Liver (tissue), 9 donors: ENCODE data around the gene SIDT2. TPM values are rescaled to one million over a fixed set of nuclear protein-coding genes. Genes with fewer than 3 reads are reported as not detected.

ENCODE experiments used
- DNase-seq: peaks from one replicate; pipeline ENCODE4 v3.0.0-alpha.2; 2017; ENCODE audit warnings: low spot score
- H3K27ac ChIP-seq, 2 donors: one replicate each; pipeline ENCODE4 v1.7.0; 2013; ENCODE audit warnings: inconsistent platforms in 2 of 2, low read length in 2 of 2, control low read depth in 1 of 2, low read depth in 1 of 2, mild to moderate bottlenecking in 1 of 2
- H3K27me3 ChIP-seq, 4 donors: one replicate each; pipeline versions ENCODE4 v1.6.1 to v1.7.0; 2013; ENCODE audit warnings: low read length in 3 of 4, inconsistent platforms in 1 of 4, mild to moderate bottlenecking in 1 of 4, moderate library complexity in 1 of 4; ENCODE audit not compliant: control insufficient read depth in 4 of 4, insufficient read depth in 4 of 4
- H3K36me3 ChIP-seq, 4 donors: one replicate each; pipeline versions ENCODE4 v1.6.1 to v1.7.0; 2013; ENCODE audit warnings: low read length in 3 of 4, mild to moderate bottlenecking in 3 of 4, low read depth in 1 of 4, moderate library complexity in 1 of 4; ENCODE audit not compliant: control insufficient read depth in 4 of 4, insufficient read depth in 3 of 4
- H3K4me1 ChIP-seq, 4 donors: one replicate each; pipeline versions ENCODE4 v1.6.1 to v1.7.0; 2013; ENCODE audit warnings: low read length in 3 of 4, mild to moderate bottlenecking in 3 of 4, moderate library complexity in 1 of 4; ENCODE audit not compliant: control insufficient read depth in 4 of 4, insufficient read depth in 4 of 4
- H3K4me3 ChIP-seq, 3 donors: one replicate each; pipeline versions ENCODE4 v1.6.1 to v1.7.0; 2013; ENCODE audit warnings: low read length in 3 of 3, control low read depth in 1 of 3, low read depth in 1 of 3, mild to moderate bottlenecking in 1 of 3
- H3K9ac ChIP-seq, 2 donors: one replicate each; pipeline ENCODE4 v1.7.0; 2013; ENCODE audit warnings: low read length in 2 of 2, mild to moderate bottlenecking in 2 of 2, moderate library complexity in 2 of 2, control low read depth in 1 of 2, low read depth in 1 of 2
- H3K9me3 ChIP-seq, 4 donors: one replicate each; pipeline versions ENCODE4 v1.6.1 to v1.7.0; 2013; ENCODE audit warnings: low read length in 3 of 4; ENCODE audit not compliant: control insufficient read depth in 4 of 4
- ATF3 ChIP-seq: IDR thresholded peaks from 2 replicates; pipeline ENCODE4 v1.6.1; 2016; ENCODE audit warnings: antibody characterized with exemption
- EGR1 ChIP-seq, 2 donors: IDR thresholded peaks; 2 replicates each; pipeline ENCODE4 v1.6.1; 2016 to 2018; ENCODE audit warnings: antibody characterized with exemption in 2 of 2, low read depth in 2 of 2
- FOXA1 ChIP-seq: IDR thresholded peaks from 2 replicates; pipeline ENCODE4 v1.6.1; 2016; ENCODE audit warnings: antibody characterized with exemption
- FOXA2 ChIP-seq: IDR thresholded peaks from 2 replicates; pipeline ENCODE4 v1.6.1; 2016; ENCODE audit warnings: antibody characterized with exemption
- GABPA ChIP-seq, 2 donors: IDR thresholded peaks in 1 of 2; conservative IDR thresholded peaks in 1 of 2; 2 replicates each; pipeline ENCODE4 v1.6.1; 2016; ENCODE audit warnings: antibody characterized with exemption in 2 of 2, mild to moderate bottlenecking in 1 of 2, moderate library complexity in 1 of 2
- HNF4A ChIP-seq, 2 donors: conservative IDR thresholded peaks; 2 replicates each; pipeline ENCODE4 v1.6.1; 2016; ENCODE audit warnings: antibody characterized with exemption in 2 of 2, mild to moderate bottlenecking in 2 of 2
- HNF4G ChIP-seq: IDR thresholded peaks from 2 replicates; pipeline ENCODE4 v1.6.1; 2016; ENCODE audit warnings: antibody characterized with exemption
- JUND ChIP-seq, 2 donors: IDR thresholded peaks; 2 replicates each; pipeline ENCODE4 v1.6.1; 2016; ENCODE audit warnings: antibody characterized with exemption in 2 of 2
- MAX ChIP-seq: IDR thresholded peaks from 2 replicates; pipeline ENCODE4 v1.6.1; 2016; ENCODE audit warnings: antibody characterized with exemption
- RAD21 ChIP-seq, 2 donors: IDR thresholded peaks; 2 replicates each; pipeline ENCODE4 v1.6.1; 2016; ENCODE audit warnings: antibody characterized with exemption in 2 of 2, mild to moderate bottlenecking in 2 of 2
- REST ChIP-seq: IDR thresholded peaks from 2 replicates; pipeline ENCODE4 v1.6.1; 2016; ENCODE audit warnings: antibody characterized with exemption, mild to moderate bottlenecking
- RXRA ChIP-seq, 2 donors: IDR thresholded peaks; 2 replicates each; pipeline ENCODE4 v1.6.1; 2017 to 2018; ENCODE audit warnings: antibody characterized with exemption in 2 of 2, mild to moderate bottlenecking in 1 of 2
- TAF1 ChIP-seq: conservative IDR thresholded peaks from 2 replicates; pipeline ENCODE4 v1.6.1; 2016; ENCODE audit warnings: antibody characterized with exemption, mild to moderate bottlenecking
- ZBTB33 ChIP-seq: IDR thresholded peaks from 2 replicates; pipeline ENCODE4 v1.6.1; 2016; ENCODE audit warnings: antibody characterized with exemption
- WGBS: extraction: QIAGEN DNeasy Blood & Tissue Kit; methylation state at CpG from one replicate; pipeline ENCODE4 v1.1.7; 2013; 5-methylcytosine and 5-hydroxymethylcytosine counted together
- polyA plus RNA-seq, 2 donors: library from polyadenylated mRNA; stranded (reverse) in 1 of 2; unstranded in 1 of 2; fragments of 200-250 nt in 1 of 2; fragments of >200 nt in 1 of 2; fragmentation: Nextera tagmentation in 1 of 2; extraction: Ambion mirVana in 1 of 2; gene quantifications; one replicate each; pipeline versions ENCODE4 v1.2.1 to v1.2.3, GENCODE V29; 2013 to 2015
- total RNA-seq, 2 donors: library from RNA; depleted of rRNA; stranded (reverse); fragments of >200 nt; gene quantifications; one replicate each; pipeline ENCODE4 v1.2.3, GENCODE V29; 2014
- donor health status: healthy.
- donor health status: healthy.
- donor health status: healthy.
- donor health status: healthy.
- donor health status: healthy.

SIDT2 gene
- total and polyA plus RNA-seq, 4 donors, result 11.2 to 42.9 (median 22.4) TPM

- no peak overlapping the region for H3K9ac ChIP-seq
- WGBS, result 84% methylated on average over 20 of the region's 20 CpGs
- H3K27me3 ChIP-seq, result no peaks in the 10 kb centered on the region
- H3K4me3 ChIP-seq, result no peak overlapping the region
- DNase-seq, result no peak
- H3K4me1 ChIP-seq, result peaks cover 0 to 3% (median 0%) of the 10 kb centered on the region in 4 donors
- no peak for TF ChIP-seq EGR1 (IDR thresholded peaks at IDR 0.05; ENCODE audit: low read depth in 2 of 2)
- TF ChIP-seq RXRA (IDR thresholded peaks at IDR 0.05), result no peak
- no peak for TF ChIP-seq TAF1
- TF ChIP-seq GABPA (IDR thresholded peaks at IDR 0.05 in 1 of 2, conservative IDR thresholded peaks at IDR 0.05 in 1 of 2), result no peak
- TF ChIP-seq HNF4G, result no peak
- TF ChIP-seq ATF3, result no peak
- no peak for TF ChIP-seq FOXA1
- no peak for TF ChIP-seq REST
- no peak for TF ChIP-seq MAX
- TF ChIP-seq JUND (IDR thresholded peaks at IDR 0.05), result no peak
- no peak for TF ChIP-seq RAD21 (IDR thresholded peaks at IDR 0.05)
- no peaks in the 10 kb centered on the region for H3K9me3 ChIP-seq
- no peak overlapping the region for H3K27ac ChIP-seq
- H3K36me3 ChIP-seq, result peaks cover 16 to 80% (median 25%) of the 10 kb centered on the region in 4 donors
These were observed 10.1 kb downstream of the SIDT2 start for GRCh38 chr11:117188620-117189081.

- H3K27me3 ChIP-seq, result no peaks in the 10 kb centered on the region
- 94% methylated on average over 22 of the region's 22 CpGs for WGBS
- H3K9ac ChIP-seq, result no peak overlapping the region
- no peak for DNase-seq
- peaks cover 13 to 79% (median 20%) of the 10 kb centered on the region in 4 donors for H3K36me3 ChIP-seq
- H3K4me1 ChIP-seq, result peaks cover 0 to 3% (median 0%) of the 10 kb centered on the region in 4 donors
- H3K9me3 ChIP-seq, result no peaks in the 10 kb centered on the region
- TF ChIP-seq FOXA2 (no peak), MAX (no peak), GABPA (IDR thresholded peaks at IDR 0.05 in 1 of 2, conservative IDR thresholded peaks at IDR 0.05 in 1 of 2) (no peak), RAD21 (IDR thresholded peaks at IDR 0.05) (no peak), ATF3 (no peak), ZBTB33 (no peak), HNF4A (conservative IDR thresholded peaks at IDR 0.05) (no peak), EGR1 (IDR thresholded peaks at IDR 0.05; ENCODE audit: low read depth in 2 of 2) (no peak), TAF1 (no peak), RXRA (IDR thresholded peaks at IDR 0.05) (no peak)
- no peak overlapping the region for H3K27ac ChIP-seq
- no peak overlapping the region for H3K4me3 ChIP-seq
These were observed 10.8 kb downstream of the SIDT2 start for GRCh38 chr11:117189191-117189940.
